Measurements from ENCODE around the gene IRGM.
"Not testable (repeated sequence)": the region's sequence is repeated elsewhere in the genome, so short reads cannot be mapped to it uniquely, and the experiment has no call there.

IRGM gene

GRCh38 chr5:150851039-150851438, 4.7 kb downstream of the IRGM start:
- TF ChIP-seq CTCF (IDR thresholded peaks at IDR 0.05), result no peak
- H3K27ac ChIP-seq, result no peak overlapping the region

GRCh38 chr5:150853561-150853960, 7.2 kb downstream of the IRGM start:
- TF ChIP-seq ZFX (IDR thresholded peaks at IDR 0.05; ENCODE audit: borderline replicate concordance), result no peak
- no peak for TF ChIP-seq CTCF (IDR thresholded peaks at IDR 0.05)
- no peak overlapping the region for H3K27ac ChIP-seq

- H3K27ac ChIP-seq, result not testable (repeated sequence)
These were observed 10.4 kb downstream of the IRGM start for GRCh38 chr5:150856700-150857099.

- H3K27ac ChIP-seq, result no peak overlapping the region
- no peak for TF ChIP-seq CTCF (IDR thresholded peaks at IDR 0.05)
- no peak for TF ChIP-seq ZFX (IDR thresholded peaks at IDR 0.05; ENCODE audit: borderline replicate concordance)
These were observed 14.0 kb downstream of the IRGM start for GRCh38 chr5:150860246-150860821.

GRCh38 chr5:150862070-150862469, 15.7 kb downstream of the IRGM start:
- TF ChIP-seq ZFX (IDR thresholded peaks at IDR 0.05; ENCODE audit: borderline replicate concordance) (no peak), CTCF (IDR thresholded peaks at IDR 0.05) (no peak)
- H3K27ac ChIP-seq, result no peak overlapping the region

- TF ChIP-seq ZFX (IDR thresholded peaks at IDR 0.05; ENCODE audit: borderline replicate concordance) (no peak), CTCF (IDR thresholded peaks at IDR 0.05) (no peak)
- H3K27ac ChIP-seq, result no peak overlapping the region
These were observed 33.0 kb downstream of the IRGM start for GRCh38 chr5:150879358-150879757.

GRCh38 chr5:150895431-150896428, 49.4 kb downstream of the IRGM start:
- TF ChIP-seq CTCF (IDR thresholded peaks at IDR 0.05), result no peak
- TF ChIP-seq ZFX (IDR thresholded peaks at IDR 0.05; ENCODE audit: borderline replicate concordance), result no peak

More at GRCh38 chr5:150895431-150896428, 49.4 kb downstream of the IRGM start:
- no peak overlapping the region for H3K27ac ChIP-seq

Data from 22Rv1 (cell line).